CD14-positive monocyte (primary cell): ENCODE measurements around the gene BANP. TPM values are rescaled to one million over a fixed set of nuclear protein-coding genes. Genes with fewer than 3 reads are reported as not detected.
A peak's percentile ranks its signal among the peaks of the same experiment; 100 is the strongest.

Source experiments
- DNase-seq, 3 donors: peaks; one replicate each; pipeline ENCODE4 v3.0.0-alpha.2; 2011 to 2022
- H2AFZ ChIP-seq: 2 replicates; pipeline ENCODE4 v1.6.0; 2012; ENCODE audit warnings: mild to moderate bottlenecking, low read depth, low read length, inconsistent platforms; ENCODE audit not compliant: insufficient read depth, poor library complexity, severe bottlenecking
- H3K27ac ChIP-seq, 2 donors: 1 replicate in 1 of 2; 2 replicates in 1 of 2; pipeline ENCODE4 v1.5.1; 2012 to 2013; ENCODE audit warnings: low read length in 2 of 2, control low read depth in 1 of 2, inconsistent platforms in 1 of 2, low read depth in 1 of 2, mild to moderate bottlenecking in 1 of 2
- H3K27me3 ChIP-seq, 2 donors: one replicate each; pipeline versions ENCODE4 v1.6.0 to v1.6.1; 2011 to 2013; ENCODE audit warnings: low read length in 2 of 2; ENCODE audit not compliant: control insufficient read depth in 2 of 2, insufficient read depth in 2 of 2
- H3K36me3 ChIP-seq, 2 donors: replicated peaks in 1 of 2; 1 replicate in 1 of 2; 2 replicates in 1 of 2; pipeline versions ENCODE4 v1.5.1 to v1.6.1; 2012 to 2013; ENCODE audit warnings: low read length in 2 of 2, control low read depth in 1 of 2, inconsistent platforms in 1 of 2, mild to moderate bottlenecking in 1 of 2; ENCODE audit not compliant: insufficient read depth in 2 of 2, control insufficient read depth in 1 of 2
- H3K4me1 ChIP-seq, 2 donors: 1 replicate in 1 of 2; 2 replicates in 1 of 2; pipeline versions ENCODE4 v1.5.1 to v1.6.1; 2012 to 2013; ENCODE audit warnings: low read length in 2 of 2, control low read depth in 1 of 2, inconsistent platforms in 1 of 2, mild to moderate bottlenecking in 1 of 2, moderate library complexity in 1 of 2; ENCODE audit not compliant: insufficient read depth in 2 of 2, control insufficient read depth in 1 of 2
- H3K4me2 ChIP-seq: replicated peaks from 2 replicates; pipeline ENCODE3; 2012; ENCODE audit warnings: low read length, moderate library complexity, mild to moderate bottlenecking; ENCODE audit not compliant: poor library complexity, severe bottlenecking; ENCODE audit errors: extremely low read depth
- H3K4me3 ChIP-seq, 3 experiments: fragments of 200-600 bp in 1 of 3; sonication (generic) in 1 of 3; replicated peaks in 1 of 3; 1 replicate in 2 of 3; 2 replicates in 1 of 3; pipeline ENCODE4 v1.5.1; 2011 to 2013; ENCODE audit warnings: low read length in 3 of 3, mild to moderate bottlenecking in 3 of 3, control low read depth in 2 of 3, low read depth in 2 of 3, inconsistent platforms in 1 of 3, moderate library complexity in 1 of 3
- H3K79me2 ChIP-seq: 2 replicates; pipeline ENCODE4 v1.6.0; 2012; ENCODE audit warnings: mild to moderate bottlenecking, control low read depth, inconsistent platforms, low read length, moderate library complexity; ENCODE audit not compliant: insufficient read depth
- H3K9ac ChIP-seq: 2 replicates; pipeline ENCODE4 v1.6.0; 2017; ENCODE audit warnings: low read length, mild to moderate bottlenecking; ENCODE audit not compliant: insufficient read depth, poor library complexity, severe bottlenecking
- H3K9me3 ChIP-seq, 2 donors: replicated peaks in 1 of 2; 1 replicate in 1 of 2; 2 replicates in 1 of 2; pipeline versions ENCODE4 v1.5.1 to v1.6.1; 2012 to 2013; ENCODE audit warnings: low read length in 2 of 2, control low read depth in 1 of 2; ENCODE audit not compliant: control insufficient read depth in 1 of 2, insufficient read depth in 1 of 2
- H4K20me1 ChIP-seq: 2 replicates; pipeline ENCODE4 v1.6.0; 2012; ENCODE audit warnings: mild to moderate bottlenecking, low read length, control low read depth, moderate library complexity; ENCODE audit not compliant: insufficient read depth
- H3K27ac Mint-ChIP-seq, 7 donors: one replicate each; pipeline ENCODE4 v1.8.0; 2020; ENCODE audit warnings: mild to moderate bottlenecking in 7 of 7, mixed read lengths in 7 of 7, moderate library complexity in 6 of 7, inconsistent platforms in 2 of 7
- H3K27me3 Mint-ChIP-seq, 3 donors: one replicate each; pipeline ENCODE4 v1.8.0; 2021 to 2022; ENCODE audit warnings: low read depth in 3 of 3, mild to moderate bottlenecking in 3 of 3, mixed read lengths in 3 of 3, moderate library complexity in 3 of 3, inconsistent platforms in 1 of 3
- H3K36me3 Mint-ChIP-seq, 2 donors: one replicate each; pipeline ENCODE4 v1.8.0; 2020; ENCODE audit warnings: mixed read lengths in 2 of 2, inconsistent platforms in 1 of 2, mild to moderate bottlenecking in 1 of 2
- H3K4me1 Mint-ChIP-seq: one replicate; pipeline ENCODE4 v1.8.0; 2020; ENCODE audit warnings: mild to moderate bottlenecking, mixed read lengths
- H3K4me3 Mint-ChIP-seq, 2 donors: one replicate each; pipeline ENCODE4 v1.8.0; 2020; ENCODE audit warnings: mild to moderate bottlenecking in 2 of 2, mixed read lengths in 2 of 2, moderate library complexity in 1 of 2
- H3K9me3 Mint-ChIP-seq, 7 donors: one replicate each; pipeline ENCODE4 v1.8.0; 2020 to 2022; ENCODE audit warnings: mixed read lengths in 7 of 7, mild to moderate bottlenecking in 6 of 7, moderate library complexity in 6 of 7, inconsistent platforms in 2 of 7
- CTCF ChIP-seq: fragments of 200-600 bp; IDR thresholded peaks from one replicate; pipeline ENCODE4 v1.8.0; 2022; ENCODE audit warnings: antibody characterized with exemption, mild to moderate bottlenecking
- WGBS: methylation state at CpG from one replicate; pipeline ENCODE4 v1.1.5; 2013; ENCODE audit warnings: missing lambda C conversion rate; ENCODE audit not compliant: insufficient coverage; 5-methylcytosine and 5-hydroxymethylcytosine counted together
- intact Hi-C, 2 donors: fragments of 100-400 bp; cut with micrococcal nuclease; formaldehyde crosslinking; loops; one replicate each; pipeline versions ENCODE4 v1.15.0 to v1.15.1; 2023
- polyA plus RNA-seq, 3 donors: library from polyadenylated mRNA; depleted of rRNA in 1 of 3; unstranded in 2 of 3; stranded (reverse) in 1 of 3; fragments of 300-500 nt in 2 of 3; fragments of >200 nt in 1 of 3; fragmentation: Illumina TruSeq in 2 of 3; gene quantifications; 1 replicate in 2 of 3; 2 replicates in 1 of 3; pipeline ENCODE4 v1.2.3, GENCODE V29; 2012 to 2021

The BANP gene
- polyA plus RNA-seq, 3 donors: 10.1 to 40.9 (median 11.7) TPM

- Histone ChIP-seq H3K79me2 (no peaks in the 10 kb centered on the region), H3K36me3 (peaks cover 12 to 40% of the 10 kb centered on the region in 2 donors), H3K4me1 (peaks cover 44 to 45% of the 10 kb centered on the region in 2 donors), H3K27me3 (no peaks in the 10 kb centered on the region), H3K4me3 (no peak overlapping the region), H3K9me3 (no peaks in the 10 kb centered on the region), H3K27ac (no peak overlapping the region), H3K4me2 (no peak overlapping the region), H3K9ac (no peak overlapping the region), H4K20me1 (peaks cover 8% of the 10 kb centered on the region), H2AFZ (no peak overlapping the region)
- WGBS: 71% methylated on average over 16 of the region's 18 CpGs
- peak overlapping the region in 6 of 7 donors; percentile 87 to 97 (median 92) for H3K27ac Mint-ChIP-seq
- peak; percentile 67 to 76 (median 68) for DNase-seq
- H3K27me3 Mint-ChIP-seq: peaks cover 0 to 8% (median 0%) of the 10 kb centered on the region in 3 donors
- H3K9me3 Mint-ChIP-seq: peaks cover 0 to 2% (median 0%) of the 10 kb centered on the region in 7 donors
- H3K4me1 Mint-ChIP-seq: peaks cover 45% of the 10 kb centered on the region
- peaks cover 63 to 80% of the 10 kb centered on the region in 2 donors for H3K36me3 Mint-ChIP-seq
- intact Hi-C loops: no loop called here
- H3K4me3 Mint-ChIP-seq: no peak overlapping the region
- TF ChIP-seq CTCF: no peak
These were observed 94.6 kb downstream of the BANP start for GRCh38 chr16:88045820-88046303.

GRCh38 chr16:88047462-88047861, 96.2 kb downstream of the BANP start:
- no peak overlapping the region for H3K27ac ChIP-seq

More at GRCh38 chr16:88047462-88047861, 96.2 kb downstream of the BANP start:
- DNase-seq: no peak
- Mint-ChIP-seq H3K36me3 (peaks cover 58 to 73% of the 10 kb centered on the region in 2 donors), H3K9me3 (peaks cover 0 to 2% (median 0%) of the 10 kb centered on the region in 7 donors), H3K4me3 (no peak overlapping the region), H3K27ac (peak overlapping the region in 2 of 7 donors; percentile 37 to 66), H3K27me3 (peaks cover 0 to 2% (median 0%) of the 10 kb centered on the region in 3 donors), H3K4me1 (peaks cover 34% of the 10 kb centered on the region)
- WGBS: 92% methylated on average over 2 of the region's 3 CpGs
- TF ChIP-seq CTCF: no peak
- no peaks in the 10 kb centered on the region for H3K27me3 ChIP-seq
- no peak overlapping the region for H3K4me2 ChIP-seq
- intact Hi-C loops: no loop called here
- peaks cover 34 to 35% of the 10 kb centered on the region in 2 donors for H3K4me1 ChIP-seq
- peaks cover 14 to 56% of the 10 kb centered on the region in 2 donors for H3K36me3 ChIP-seq
- H3K9ac ChIP-seq: no peak overlapping the region
- peaks cover 5% of the 10 kb centered on the region for H4K20me1 ChIP-seq
- H3K79me2 ChIP-seq: no peaks in the 10 kb centered on the region
- H3K4me3 ChIP-seq: no peak overlapping the region
- no peak overlapping the region for H2AFZ ChIP-seq
- no peaks in the 10 kb centered on the region for H3K9me3 ChIP-seq
